Choroid plexus epithelial cell (primary cell): Measurements from ENCODE around the gene EPS15.

Source experiments
- DNase-seq: peaks from one replicate; pipeline ENCODE4 v3.0.0-alpha.2; 2010; ENCODE audit warnings: low read depth
- H3K4me3 ChIP-seq: 2 replicates; pipeline ENCODE4 v1.5.1; 2011; ENCODE audit warnings: low read depth, mild to moderate bottlenecking, control low read depth, low read length, moderate library complexity
- TF ChIP-seq, protein P1 (sequence below): conservative IDR thresholded peaks from 2 replicates; pipeline ENCODE4 v1.5.1; 2011; ENCODE audit warnings: low read depth, mild to moderate bottlenecking, control low read depth, inconsistent platforms, low read length, moderate library complexity

EPS15 gene

DNA sequence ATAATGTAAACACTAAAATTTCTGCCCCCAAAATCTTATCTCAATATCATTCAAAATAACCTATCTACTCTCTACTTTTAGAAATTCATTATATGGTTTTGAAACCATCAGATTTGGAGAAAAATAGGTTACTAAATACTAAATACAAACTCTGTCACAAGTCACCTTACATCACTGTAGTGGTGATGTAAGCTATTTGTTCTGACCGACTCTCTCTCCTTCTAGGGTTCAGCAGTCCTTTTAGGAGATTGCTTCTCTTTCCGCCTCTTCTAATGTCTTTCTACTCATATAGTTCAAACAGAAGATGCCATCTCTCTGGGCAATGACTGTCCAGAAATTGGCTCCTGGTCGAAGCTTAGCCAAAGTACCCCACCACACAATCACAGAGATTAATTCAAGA is 93.1 kb downstream of the EPS15 start:
- DNase-seq: no peak
- no peak overlapping the region for H3K4me3 ChIP-seq
- TF ChIP-seq, protein P1, sequence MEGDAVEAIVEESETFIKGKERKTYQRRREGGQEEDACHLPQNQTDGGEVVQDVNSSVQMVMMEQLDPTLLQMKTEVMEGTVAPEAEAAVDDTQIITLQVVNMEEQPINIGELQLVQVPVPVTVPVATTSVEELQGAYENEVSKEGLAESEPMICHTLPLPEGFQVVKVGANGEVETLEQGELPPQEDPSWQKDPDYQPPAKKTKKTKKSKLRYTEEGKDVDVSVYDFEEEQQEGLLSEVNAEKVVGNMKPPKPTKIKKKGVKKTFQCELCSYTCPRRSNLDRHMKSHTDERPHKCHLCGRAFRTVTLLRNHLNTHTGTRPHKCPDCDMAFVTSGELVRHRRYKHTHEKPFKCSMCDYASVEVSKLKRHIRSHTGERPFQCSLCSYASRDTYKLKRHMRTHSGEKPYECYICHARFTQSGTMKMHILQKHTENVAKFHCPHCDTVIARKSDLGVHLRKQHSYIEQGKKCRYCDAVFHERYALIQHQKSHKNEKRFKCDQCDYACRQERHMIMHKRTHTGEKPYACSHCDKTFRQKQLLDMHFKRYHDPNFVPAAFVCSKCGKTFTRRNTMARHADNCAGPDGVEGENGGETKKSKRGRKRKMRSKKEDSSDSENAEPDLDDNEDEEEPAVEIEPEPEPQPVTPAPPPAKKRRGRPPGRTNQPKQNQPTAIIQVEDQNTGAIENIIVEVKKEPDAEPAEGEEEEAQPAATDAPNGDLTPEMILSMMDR: no peak

DNA sequence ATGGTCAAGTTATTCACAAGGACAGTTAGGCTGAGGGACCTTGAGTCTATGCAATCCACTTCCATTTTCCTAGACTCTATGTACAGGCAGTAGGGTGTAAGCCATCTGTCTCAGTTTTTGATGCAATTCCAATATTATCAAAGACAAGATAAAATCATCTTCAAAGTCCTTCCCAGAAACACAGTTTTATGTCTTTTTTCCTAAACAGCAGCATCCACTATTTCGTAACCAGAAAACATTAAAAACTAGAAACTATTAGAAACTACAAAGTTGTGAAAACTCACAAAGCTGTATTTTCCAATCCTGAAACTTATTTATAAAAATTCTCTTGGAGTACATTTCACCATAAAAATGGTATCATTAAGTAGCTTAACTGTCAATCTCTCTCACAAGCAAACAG is 93.8 kb downstream of the EPS15 start:
- DNase-seq: no peak
- H3K4me3 ChIP-seq: no peak overlapping the region
- TF ChIP-seq, protein P1: no peak

DNA sequence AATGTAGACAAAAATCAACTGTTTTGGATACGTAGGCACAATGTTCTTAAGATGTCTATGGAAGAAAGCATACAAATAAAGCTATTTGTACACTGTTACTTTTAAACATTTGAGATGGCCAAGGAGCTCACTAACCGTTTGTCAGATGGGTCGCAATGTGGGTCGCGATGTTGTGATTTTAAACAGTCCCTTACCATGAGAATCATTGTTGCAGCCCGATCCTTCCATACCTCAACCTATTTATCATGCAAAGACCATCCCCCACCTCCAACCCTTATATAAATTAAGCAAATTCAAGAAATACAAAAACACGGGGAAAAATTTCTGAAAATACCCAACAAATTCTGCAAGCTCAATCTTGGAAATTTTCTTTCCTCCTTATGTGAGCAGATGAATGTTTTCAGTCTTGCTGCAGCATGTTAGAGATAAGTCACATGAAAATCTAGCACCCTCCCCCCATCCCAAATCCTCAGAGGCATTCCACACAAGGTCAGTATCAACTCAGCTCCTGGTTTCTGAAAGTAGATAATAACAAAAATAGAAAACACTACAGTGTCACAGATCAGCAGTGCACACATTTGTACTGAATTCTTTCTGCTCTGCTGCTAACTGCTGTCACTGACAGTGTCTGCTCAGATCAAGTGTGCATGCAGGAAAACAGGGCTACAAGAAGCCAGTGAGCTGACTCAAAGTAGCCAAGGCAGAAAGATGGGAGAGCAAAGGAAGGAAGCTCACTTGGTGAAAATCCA is 95.8 kb downstream of the EPS15 start:
- DNase-seq: peak; percentile 66
- TF ChIP-seq, protein P1: no peak

DNA sequence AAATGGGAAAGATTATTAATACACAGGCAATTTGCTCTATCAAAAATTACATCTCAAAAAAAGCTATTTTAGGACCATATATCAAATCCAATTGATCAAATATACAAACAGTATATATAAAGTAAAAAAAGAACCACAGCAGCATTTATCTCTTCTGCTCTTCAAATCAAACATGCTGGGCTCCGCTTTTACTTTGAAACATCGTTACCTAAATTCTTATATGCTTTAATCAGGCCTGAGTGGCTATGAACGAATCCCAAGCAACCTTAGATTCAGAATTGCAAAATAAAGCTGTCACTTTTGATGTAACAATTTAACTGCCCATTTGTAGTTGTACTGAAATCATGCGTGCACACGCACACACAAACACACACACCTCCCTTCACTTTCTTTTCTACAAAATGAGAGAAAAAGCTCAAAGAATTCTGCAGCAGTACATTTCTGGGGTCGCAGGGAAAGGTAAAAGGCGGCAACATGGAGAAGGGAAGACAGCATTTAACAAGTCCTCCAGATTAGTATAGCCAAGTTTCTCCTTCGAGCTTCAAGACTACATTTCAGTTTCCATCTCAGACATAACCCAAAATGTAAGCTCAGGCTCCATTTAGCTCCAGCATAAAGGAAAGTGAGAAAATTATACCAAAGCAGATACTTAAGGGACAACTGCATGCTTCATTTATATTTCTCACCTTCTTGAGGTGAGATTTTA is 96.5 kb downstream of the EPS15 start:
- TF ChIP-seq, protein P1: no peak
- no peak for DNase-seq
- no peak overlapping the region for H3K4me3 ChIP-seq

More for the DNA sequence above, 95.8 kb downstream of the EPS15 start:
- no peak overlapping the region for H3K4me3 ChIP-seq

DNA sequence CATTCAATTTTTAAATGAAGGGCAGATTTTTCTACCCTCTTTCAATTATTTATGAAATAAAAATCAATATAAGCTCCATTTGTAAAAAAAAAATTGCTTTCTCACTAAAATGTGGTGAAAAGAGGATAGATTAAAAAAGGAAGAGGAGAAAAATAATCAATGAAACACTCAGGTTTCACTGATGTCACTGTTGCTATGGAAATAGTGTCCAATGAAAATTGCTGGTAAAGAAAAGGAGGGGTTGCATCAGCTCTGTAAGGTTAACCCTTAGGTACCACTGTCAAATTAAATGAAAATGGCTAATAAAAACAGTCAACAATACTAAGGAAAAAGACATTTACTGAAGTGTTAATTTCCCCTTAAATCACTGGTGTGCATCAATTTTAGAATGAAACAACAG is 97.1 kb downstream of the EPS15 start:
- TF ChIP-seq, protein P1: no peak
- peak; percentile 84 for DNase-seq
- H3K4me3 ChIP-seq: peak overlapping the region; percentile 44

DNA sequence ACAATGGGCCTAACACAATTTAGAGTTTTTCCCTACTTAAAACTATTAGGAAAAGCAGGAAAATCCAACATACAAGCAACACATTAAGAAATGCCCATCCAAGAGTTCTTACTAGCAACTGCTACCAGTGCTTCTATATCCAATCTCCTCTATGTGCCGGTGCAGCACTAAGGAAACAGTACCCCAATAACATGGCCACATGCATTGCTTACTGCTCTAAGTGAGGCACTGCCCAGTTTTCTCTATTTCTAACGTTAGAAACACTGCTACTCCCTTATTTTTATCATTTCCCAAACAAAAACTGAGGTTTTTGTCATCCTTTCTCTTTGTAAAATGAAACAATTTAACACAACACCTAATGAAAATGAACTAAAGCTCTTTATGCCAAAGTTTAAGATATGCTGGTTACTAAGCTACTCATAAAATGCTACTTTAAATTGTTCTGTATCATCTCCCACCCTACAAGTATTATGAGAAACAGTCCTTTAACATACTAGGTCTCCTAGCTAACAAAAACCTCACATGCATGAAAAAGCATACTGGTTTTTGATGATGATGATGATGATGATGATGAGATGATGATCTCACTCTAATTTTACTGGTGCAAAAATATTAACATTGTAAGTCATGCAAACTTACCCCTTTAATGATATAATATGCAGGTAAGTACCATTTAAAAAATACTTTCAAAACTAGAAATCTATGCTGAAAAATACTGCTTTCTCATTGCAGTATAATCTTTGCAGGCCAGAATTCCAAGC is 98.0 kb downstream of the EPS15 start:
- no peak for DNase-seq
- H3K4me3 ChIP-seq: peak overlapping the region; percentile 44
- TF ChIP-seq, protein P1: no peak
